Heart right ventricle (tissue), 16 donors: ENCODE measurements around the gene TAS2R42. TPM values are rescaled to one million over a fixed set of nuclear protein-coding genes. Genes with fewer than 3 reads are reported as not detected.

Source experiments
- ATAC-seq, 8 donors: fragments of 200-7000 bp; cut with Tn5 transposase; one replicate each; pipeline ENCODE4 v1.9.1; 2020; ENCODE audit warnings: mild to moderate bottlenecking in 8 of 8, moderate library complexity in 8 of 8, moderate number of reproducible peaks in 1 of 8
- DNase-seq, 2 donors: peaks; one replicate each; pipeline ENCODE4 v3.0.0-alpha.2; 2020
- H3K27ac ChIP-seq, 10 donors: fragments of 200-600 bp; sonication (generic) in 2 of 10; one replicate each; pipeline versions ENCODE4 v1.5.0 to v1.8.0; 2020 to 2022; ENCODE audit warnings: mild to moderate bottlenecking in 3 of 10
- H3K27me3 ChIP-seq, 7 donors: fragments of 200-600 bp; one replicate each; pipeline ENCODE4 v1.8.0; 2021 to 2022; ENCODE audit warnings: mild to moderate bottlenecking in 2 of 7
- H3K36me3 ChIP-seq, 9 donors: fragments of 200-600 bp; sonication (generic) in 1 of 9; one replicate each; pipeline versions ENCODE4 v1.5.0 to v1.8.0; 2020 to 2022; ENCODE audit warnings: mild to moderate bottlenecking in 2 of 9
- H3K4me1 ChIP-seq, 9 donors: fragments of 200-600 bp; sonication (generic) in 1 of 9; one replicate each; pipeline versions ENCODE4 v1.5.0 to v1.8.0; 2020 to 2022; ENCODE audit warnings: mild to moderate bottlenecking in 4 of 9
- H3K4me3 ChIP-seq, 10 donors: fragments of 200-600 bp; sonication (generic) in 2 of 10; one replicate each; pipeline versions ENCODE4 v1.5.0 to v1.8.0; 2020 to 2022; ENCODE audit warnings: mild to moderate bottlenecking in 7 of 10, moderate library complexity in 2 of 10
- H3K9me3 ChIP-seq, 11 donors: fragments of 200-600 bp in 10 of 11; sonication (generic) in 2 of 11; one replicate each; pipeline versions ENCODE4 v1.5.0 to v1.8.0; 2013 to 2022; ENCODE audit warnings: mild to moderate bottlenecking in 2 of 11, control low read depth in 1 of 11, moderate library complexity in 1 of 11
- WGBS, 2 donors: extraction: QIAGEN DNeasy Blood & Tissue Kit; methylation state at CpG; one replicate each; pipeline ENCODE4 v1.1.7; 2013; ENCODE audit warnings: inconsistent platforms in 1 of 2; 5-methylcytosine and 5-hydroxymethylcytosine counted together
- intact Hi-C, 10 donors: fragments of 100-400 bp; cut with DNase I; formaldehyde crosslinking; loops; one replicate each; pipeline versions ENCODE4 v1.11.1 to v1.14.2; 2022
- polyA plus RNA-seq, 2 donors: library from polyadenylated mRNA; stranded (reverse); fragments of 200-250 nt; gene quantifications; one replicate each; pipeline ENCODE4 v1.2.3, GENCODE V29; 2013
- total RNA-seq, 10 donors: library from RNA; stranded (reverse); fragmentation: NEBNext Ultra II Directional in 3 of 10; extraction: Animal tissue kit (Norgen Biotek cat#: 25700) in 3 of 10; gene quantifications; one replicate each; pipeline versions ENCODE4 v1.2.1 to v1.2.4, GENCODE V29; 2021 to 2023
- TF ChIP-seq, protein P1 (sequence below), 9 donors: fragments of 200-600 bp; sonication (generic) in 2 of 9; IDR thresholded peaks; one replicate each; pipeline versions ENCODE4 v1.5.0 to v1.8.0; 2021 to 2022; ENCODE audit warnings: antibody characterized with exemption in 9 of 9, mild to moderate bottlenecking in 5 of 9, moderate library complexity in 1 of 9
- donor health status: Arrhythmogenic right ventricular cardiomyopathy.
- donor health status: ischemic (EF 13 %, LVEDD 7.1; RV severe dilation, severe dysfunction).
- donor health status: healthy with polysubstance abuse.
- donor health status: DM: no; HTN: yes; CAD: no.
- donor health status: DM: no; HTN: no; CAD: no.
- donor health status: ischemic (EF 25% LVEDD 6.9; RV normal size, moderate dysfunction).
- donor health status: ischemic (EF 25% LVEDD 5.7; RV mildly dilated, moderate dysfunction).
- donor health status: healthy.
- donor health status: DM: yes; HTN: yes; CAD: no.
- donor health status: Ischemic cardiomyopathy.
- donor health status: ischemic (EF 35%, LVEDD 5.7; RV mildly dilated, moderate dysfunction).
- donor health status: nonischemic (EF 11% LVEDD 7.7; RV severe dilation, severe dysfunction).
- donor health status: DM: yes; HTN: yes; CAD: no.
- donor health status: PGD.
- donor health status: ischemic (EF 29% LVEDD 5.4; RV normal size, mild dysfunction).
- donor health status: nonischemic (EF 23%, LVEDD 6.1; RV moderate dilation, normal function).

TAS2R42 gene
- total and polyA plus RNA-seq, 12 donors, result not detected

DNA sequence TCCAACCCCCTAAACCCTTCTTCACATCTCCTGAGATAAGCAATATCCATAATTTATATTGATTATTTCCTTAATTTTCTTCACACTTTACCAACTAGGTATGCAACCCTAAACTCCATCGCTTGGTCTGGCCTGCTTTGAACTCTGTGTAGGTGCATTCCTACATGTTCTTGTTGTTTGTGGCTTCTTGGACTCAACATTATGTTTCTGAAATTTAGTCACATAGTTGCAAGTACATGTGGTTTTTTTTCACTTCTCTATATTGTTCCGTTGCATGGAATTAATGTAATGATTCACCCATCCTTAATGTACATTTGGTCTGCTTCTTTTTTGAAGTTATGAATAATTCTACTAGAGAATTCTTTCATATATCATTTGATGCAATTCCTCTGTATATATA is 50.7 kb downstream of the TAS2R42 start:
- TF ChIP-seq, protein P1, sequence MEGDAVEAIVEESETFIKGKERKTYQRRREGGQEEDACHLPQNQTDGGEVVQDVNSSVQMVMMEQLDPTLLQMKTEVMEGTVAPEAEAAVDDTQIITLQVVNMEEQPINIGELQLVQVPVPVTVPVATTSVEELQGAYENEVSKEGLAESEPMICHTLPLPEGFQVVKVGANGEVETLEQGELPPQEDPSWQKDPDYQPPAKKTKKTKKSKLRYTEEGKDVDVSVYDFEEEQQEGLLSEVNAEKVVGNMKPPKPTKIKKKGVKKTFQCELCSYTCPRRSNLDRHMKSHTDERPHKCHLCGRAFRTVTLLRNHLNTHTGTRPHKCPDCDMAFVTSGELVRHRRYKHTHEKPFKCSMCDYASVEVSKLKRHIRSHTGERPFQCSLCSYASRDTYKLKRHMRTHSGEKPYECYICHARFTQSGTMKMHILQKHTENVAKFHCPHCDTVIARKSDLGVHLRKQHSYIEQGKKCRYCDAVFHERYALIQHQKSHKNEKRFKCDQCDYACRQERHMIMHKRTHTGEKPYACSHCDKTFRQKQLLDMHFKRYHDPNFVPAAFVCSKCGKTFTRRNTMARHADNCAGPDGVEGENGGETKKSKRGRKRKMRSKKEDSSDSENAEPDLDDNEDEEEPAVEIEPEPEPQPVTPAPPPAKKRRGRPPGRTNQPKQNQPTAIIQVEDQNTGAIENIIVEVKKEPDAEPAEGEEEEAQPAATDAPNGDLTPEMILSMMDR (IDR thresholded peaks at IDR 0.05), result no peak
- no peak for ATAC-seq
- WGBS, 2 donors, result 47 to 82% methylated on average over 2 of the region's 2 CpGs

More for the DNA sequence above, 50.7 kb downstream of the TAS2R42 start:
- Histone ChIP-seq H3K27me3 (no peaks in the 10 kb centered on the region), H3K36me3 (no peaks in the 10 kb centered on the region), H3K4me3 (no peak overlapping the region), H3K27ac (no peak overlapping the region), H3K4me1 (peaks cover 0 to 27% (median 7%) of the 10 kb centered on the region in 9 donors), H3K9me3 (no peaks in the 10 kb centered on the region)
- DNase-seq, result no peak
- intact Hi-C loops, result no loop called here

Other genes with a start within 250 kb of the TAS2R42 start
- 1 to 10 TPM in 4 of 10 donors, under 1 TPM in 6; 0.64 to 1.6 (median 0.91) TPM for gene TAS2R14, start 247.7 kb downstream of the TAS2R42 start, total RNA-seq
- 1 to 10 TPM in 1 of 2 donors, under 1 TPM in 1; 0.30 to 1.7 TPM for gene TAS2R14, start 247.7 kb downstream of the TAS2R42 start, polyA plus RNA-seq
- under 1 TPM in 7 of 10 donors, not detected in 3; 0.24 to 0.88 (median 0.59) TPM for gene TAS2R50, start 200.0 kb downstream of the TAS2R42 start, total RNA-seq
- gene TAS2R50, start 200.0 kb downstream of the TAS2R42 start, polyA plus RNA-seq, result not detected
- gene TAS2R20, start 188.6 kb downstream of the TAS2R42 start, total RNA-seq, result under 1 TPM; 0.26 to 0.64 (median 0.42) TPM
- gene TAS2R20, start 188.6 kb downstream of the TAS2R42 start, polyA plus RNA-seq, result under 1 TPM; 0.13 to 0.29 TPM
- 1 to 10 TPM in 2 of 10 donors, under 1 TPM in 8; 0.25 to 1.2 (median 0.77) TPM for gene TAS2R19, start 164.3 kb downstream of the TAS2R42 start, total RNA-seq
- under 1 TPM; 0.12 to 0.59 TPM for gene TAS2R19, start 164.3 kb downstream of the TAS2R42 start, polyA plus RNA-seq
- 1 to 10 TPM in 1 of 10 donors, under 1 TPM in 9; 0.38 to 1.6 (median 0.84) TPM for gene TAS2R31, start 155.5 kb downstream of the TAS2R42 start, total RNA-seq
- gene TAS2R31, start 155.5 kb downstream of the TAS2R42 start, polyA plus RNA-seq, result under 1 TPM; 0.12 to 0.29 TPM
- under 1 TPM in 7 of 10 donors, not detected in 3; 0.28 to 0.93 (median 0.51) TPM for gene TAS2R46, start 124.6 kb downstream of the TAS2R42 start, total RNA-seq
- not detected for gene TAS2R46, start 124.6 kb downstream of the TAS2R42 start, polyA plus RNA-seq
- gene TAS2R43, start 94.6 kb downstream of the TAS2R42 start, total RNA-seq, result under 1 TPM in 4 of 10 donors, not detected in 6; 0.28 to 0.53 (median 0.31) TPM
- not detected for gene TAS2R43, start 94.6 kb downstream of the TAS2R42 start, polyA plus RNA-seq
- gene TAS2R30, start 52.3 kb downstream of the TAS2R42 start, total RNA-seq, result 1 to 10 TPM in 5 of 10 donors, under 1 TPM in 5; 0.60 to 1.5 (median 1.0) TPM
- gene TAS2R30, start 52.3 kb downstream of the TAS2R42 start, polyA plus RNA-seq, result not detected
- gene SMIM10L1, start 15.7 kb downstream of the TAS2R42 start, total RNA-seq, result 10 to 100 TPM; 14.0 to 23.7 (median 19.3) TPM
- gene SMIM10L1, start 15.7 kb downstream of the TAS2R42 start, polyA plus RNA-seq, result 10 to 100 TPM; 12.5 to 26.2 TPM
- not detected for gene PRB3, start 82.8 kb upstream of the TAS2R42 start, total RNA-seq
- gene PRB3, start 82.8 kb upstream of the TAS2R42 start, polyA plus RNA-seq, result not detected
- not detected for gene PRB4, start 123.5 kb upstream of the TAS2R42 start, total RNA-seq
- not detected for gene PRB4, start 123.5 kb upstream of the TAS2R42 start, polyA plus RNA-seq
- gene PRB2, start 208.6 kb upstream of the TAS2R42 start, total RNA-seq, result not detected
- not detected for gene PRB2, start 208.6 kb upstream of the TAS2R42 start, polyA plus RNA-seq